ENCODE measurements around the gene DYRK1A.

DYRK1A gene

DNA sequence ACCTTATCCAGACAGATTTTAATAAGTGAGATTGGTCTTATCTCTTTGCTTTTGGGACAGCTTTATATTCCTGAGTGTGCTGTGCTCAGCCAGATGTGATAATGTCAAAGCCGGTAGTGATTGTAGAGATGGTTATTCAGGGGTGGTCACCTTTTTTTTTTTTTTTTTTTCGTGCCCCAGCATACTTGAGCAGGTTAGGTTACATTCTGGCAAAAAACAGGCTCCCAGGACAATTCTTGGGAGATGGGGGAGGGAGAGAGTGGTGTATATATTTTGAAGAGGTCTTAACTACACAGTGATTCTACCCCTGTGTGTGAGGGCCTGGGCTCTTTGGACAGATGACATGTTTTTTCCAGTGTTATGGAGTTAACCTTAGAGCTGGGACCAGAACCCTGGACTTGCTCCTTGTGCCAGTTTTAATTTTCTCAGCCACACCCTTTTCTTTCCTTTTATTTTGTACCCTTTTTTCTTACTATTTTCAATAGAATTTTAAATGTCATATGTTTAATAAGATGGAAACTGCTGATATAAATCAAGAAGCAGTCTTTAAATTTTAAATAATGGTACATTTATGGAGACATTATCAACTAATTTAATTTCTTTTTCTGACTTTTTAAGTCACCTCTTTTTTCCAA, 88.4 kb downstream of the DYRK1A start:
- Mint-ChIP-seq H3K27ac (ENCODE audit: low read depth) (peak overlapping the region; percentile 13), H3K9me3 (no peaks in the 10 kb centered on the region), H3K4me3 (no peak overlapping the region), H3K27me3 (no peaks in the 10 kb centered on the region), H3K36me3 (ENCODE audit: insufficient read depth) (peaks cover 6% of the 10 kb centered on the region), H3K4me1 (peaks cover 80% of the 10 kb centered on the region)
- ATAC-seq (replicated peaks; ENCODE audit: extremely low read depth, poor library complexity, severe bottlenecking) = no peak
- DNase-seq (ENCODE audit: low spot score in 2 of 2) = no peak

GRCh38 chr21:37455504-37455911, 88.9 kb downstream of the DYRK1A start:
- no peak overlapping the region for H3K4me3 Mint-ChIP-seq
- peak overlapping the region; percentile 13 for H3K27ac Mint-ChIP-seq (ENCODE audit: low read depth)
- ATAC-seq (replicated peaks; ENCODE audit: extremely low read depth, poor library complexity, severe bottlenecking) (no peak), DNase-seq (ENCODE audit: low spot score in 2 of 2) (no peak)
- H3K36me3 Mint-ChIP-seq (ENCODE audit: insufficient read depth) = peaks cover 4% of the 10 kb centered on the region
- no peaks in the 10 kb centered on the region for H3K9me3 Mint-ChIP-seq
- H3K27me3 Mint-ChIP-seq = no peaks in the 10 kb centered on the region
- peaks cover 79% of the 10 kb centered on the region for H3K4me1 Mint-ChIP-seq

GRCh38 chr21:37458669-37459276, 92.2 kb downstream of the DYRK1A start:
- DNase-seq (ENCODE audit: low spot score in 2 of 2) = no peak
- H3K27ac Mint-ChIP-seq (ENCODE audit: low read depth) = peak overlapping the region; percentile 50
- peaks cover 85% of the 10 kb centered on the region for H3K4me1 Mint-ChIP-seq
- no peaks in the 10 kb centered on the region for H3K9me3 Mint-ChIP-seq
- H3K4me3 Mint-ChIP-seq = no peak overlapping the region
- ATAC-seq (replicated peaks; ENCODE audit: extremely low read depth, poor library complexity, severe bottlenecking) = no peak
- H3K36me3 Mint-ChIP-seq (ENCODE audit: insufficient read depth) = peaks cover 6% of the 10 kb centered on the region
- no peaks in the 10 kb centered on the region for H3K27me3 Mint-ChIP-seq

GRCh38 chr21:37459575-37459974, 93.0 kb downstream of the DYRK1A start:
- no peak for ATAC-seq (replicated peaks; ENCODE audit: extremely low read depth, poor library complexity, severe bottlenecking)
- no peak overlapping the region for H3K4me3 Mint-ChIP-seq
- no peaks in the 10 kb centered on the region for H3K9me3 Mint-ChIP-seq
- no peaks in the 10 kb centered on the region for H3K27me3 Mint-ChIP-seq
- no peak overlapping the region for H3K27ac Mint-ChIP-seq (ENCODE audit: low read depth)
- DNase-seq (ENCODE audit: low spot score in 2 of 2) = no peak
- H3K4me1 Mint-ChIP-seq = peaks cover 85% of the 10 kb centered on the region
- peaks cover 6% of the 10 kb centered on the region for H3K36me3 Mint-ChIP-seq (ENCODE audit: insufficient read depth)

DNA sequence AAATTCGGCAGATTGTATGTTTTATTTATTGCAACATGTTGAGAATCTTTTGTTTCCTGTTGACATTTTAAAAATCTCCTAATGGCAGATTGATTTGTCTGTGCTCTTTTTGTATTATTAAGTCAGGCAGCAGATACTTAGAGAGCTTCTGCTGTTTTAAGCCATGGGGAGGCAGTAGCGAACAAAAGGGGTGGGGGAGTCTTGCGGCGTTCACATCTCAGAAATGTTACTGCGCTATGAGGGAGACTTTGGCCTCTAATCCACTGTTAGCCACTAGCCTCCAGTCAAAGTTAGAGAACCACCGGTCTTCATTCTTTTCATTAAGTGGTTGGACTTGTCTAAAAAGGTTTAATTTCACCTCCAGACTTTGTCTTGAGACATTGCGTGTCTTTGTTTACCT, 93.6 kb downstream of the DYRK1A start:
- no peak for ATAC-seq (replicated peaks; ENCODE audit: extremely low read depth, poor library complexity, severe bottlenecking)
- Mint-ChIP-seq H3K27ac (ENCODE audit: low read depth) (no peak overlapping the region), H3K4me1 (peaks cover 78% of the 10 kb centered on the region), H3K4me3 (no peak overlapping the region), H3K27me3 (no peaks in the 10 kb centered on the region), H3K36me3 (ENCODE audit: insufficient read depth) (peaks cover 6% of the 10 kb centered on the region), H3K9me3 (no peaks in the 10 kb centered on the region)
- no peak for DNase-seq (ENCODE audit: low spot score in 2 of 2)

DNA sequence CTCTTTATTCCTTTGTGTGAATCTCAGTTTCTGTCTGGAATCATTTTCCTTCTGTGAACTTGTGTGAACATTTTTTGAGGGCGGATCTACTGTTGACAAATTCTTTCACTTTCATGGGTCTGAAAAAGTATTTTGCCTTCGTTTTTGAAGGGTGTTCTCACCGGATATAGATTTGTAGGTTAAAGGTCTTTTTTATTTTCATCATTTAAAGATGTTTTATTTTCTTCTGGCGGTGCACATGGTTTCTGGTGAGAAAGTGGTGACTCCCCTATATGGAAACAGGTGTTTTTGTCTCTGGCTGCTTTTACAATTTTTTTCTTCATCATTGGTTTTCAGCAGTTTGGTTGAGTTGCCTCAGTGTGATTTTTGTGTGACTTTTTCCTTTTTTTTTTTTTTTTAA, 94.9 kb downstream of the DYRK1A start:
- peak overlapping the region; percentile 63 for H3K4me3 Mint-ChIP-seq
- H3K27me3 Mint-ChIP-seq = no peaks in the 10 kb centered on the region
- ATAC-seq (replicated peaks; ENCODE audit: extremely low read depth, poor library complexity, severe bottlenecking) (peak; percentile 64), DNase-seq (ENCODE audit: low spot score in 2 of 2) (no peak)
- peaks cover 73% of the 10 kb centered on the region for H3K4me1 Mint-ChIP-seq
- H3K9me3 Mint-ChIP-seq = no peaks in the 10 kb centered on the region
- peak overlapping the region; percentile 74 for H3K27ac Mint-ChIP-seq (ENCODE audit: low read depth)
- peaks cover 6% of the 10 kb centered on the region for H3K36me3 Mint-ChIP-seq (ENCODE audit: insufficient read depth)

GRCh38 chr21:37462087-37462861, 95.7 kb downstream of the DYRK1A start:
- Mint-ChIP-seq H3K36me3 (ENCODE audit: insufficient read depth) (peaks cover 6% of the 10 kb centered on the region), H3K4me1 (peaks cover 73% of the 10 kb centered on the region), H3K27me3 (no peaks in the 10 kb centered on the region), H3K27ac (ENCODE audit: low read depth) (peak overlapping the region; percentile 74), H3K9me3 (no peaks in the 10 kb centered on the region), H3K4me3 (peak overlapping the region; percentile 63)
- ATAC-seq (replicated peaks; ENCODE audit: extremely low read depth, poor library complexity, severe bottlenecking) = no peak
- DNase-seq (ENCODE audit: low spot score in 2 of 2) = no peak

DNA sequence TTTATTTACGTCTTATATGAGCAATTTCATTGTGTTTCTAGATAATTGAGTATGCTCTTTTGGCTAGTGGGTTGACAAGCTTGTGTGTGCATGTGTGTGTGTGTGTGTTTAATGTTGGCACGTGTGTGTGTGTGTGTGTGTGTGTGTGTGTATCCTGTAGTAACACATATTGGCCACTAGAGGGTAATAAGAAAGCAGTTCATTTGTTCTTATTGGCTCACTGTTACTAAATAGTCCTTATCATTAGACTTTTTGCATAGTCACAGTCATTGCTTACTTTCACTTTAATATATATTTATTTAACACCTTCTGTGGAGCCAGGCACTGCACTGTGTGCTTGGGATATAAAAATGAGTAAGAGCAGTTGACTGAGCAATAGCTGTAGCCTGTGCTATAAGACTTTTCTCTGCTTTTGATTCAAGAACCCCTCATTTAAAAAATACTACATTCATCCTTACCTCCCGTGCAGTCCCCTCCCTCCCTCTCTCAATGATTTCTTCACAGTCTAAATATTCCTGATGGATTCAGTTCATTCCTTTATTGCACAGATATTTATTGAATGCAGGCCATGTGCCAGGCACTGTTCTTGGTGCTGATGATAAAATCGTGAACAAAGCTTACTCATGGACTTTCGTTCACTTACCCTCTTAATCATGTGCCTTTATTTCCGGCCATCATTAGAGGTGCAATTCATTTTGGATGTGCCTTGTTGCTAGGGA, 96.7 kb downstream of the DYRK1A start:
- ATAC-seq (replicated peaks; ENCODE audit: extremely low read depth, poor library complexity, severe bottlenecking) (peak; percentile 61), DNase-seq (ENCODE audit: low spot score in 2 of 2) (no peak)
- Mint-ChIP-seq H3K36me3 (ENCODE audit: insufficient read depth) (peaks cover 11% of the 10 kb centered on the region), H3K4me1 (peaks cover 74% of the 10 kb centered on the region), H3K9me3 (no peaks in the 10 kb centered on the region), H3K4me3 (peak overlapping the region; percentile 63), H3K27me3 (no peaks in the 10 kb centered on the region), H3K27ac (ENCODE audit: low read depth) (peak overlapping the region; percentile 74)

DNA sequence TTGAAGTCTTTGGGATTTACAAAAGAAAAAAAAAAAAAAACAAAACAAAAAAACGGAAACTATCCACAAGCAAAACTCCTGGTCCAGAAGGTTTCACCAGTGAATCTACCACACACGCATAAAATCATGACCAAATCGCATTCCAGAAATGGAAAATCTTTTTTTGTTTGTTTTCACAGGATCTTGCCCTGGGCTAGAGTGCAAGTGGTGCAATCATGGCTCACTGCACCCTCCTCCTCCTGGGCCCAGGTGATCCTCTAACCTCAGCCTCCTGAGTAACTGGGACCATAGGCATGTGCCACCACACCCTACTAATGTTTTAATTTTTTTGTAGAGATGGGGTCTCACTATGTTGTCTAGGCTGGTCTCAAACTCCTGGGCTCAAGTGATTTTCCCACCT, 100.5 kb downstream of the DYRK1A start:
- Mint-ChIP-seq H3K27ac (ENCODE audit: low read depth) (no peak overlapping the region), H3K27me3 (no peaks in the 10 kb centered on the region), H3K4me1 (peaks cover 79% of the 10 kb centered on the region), H3K36me3 (ENCODE audit: insufficient read depth) (peaks cover 17% of the 10 kb centered on the region), H3K9me3 (no peaks in the 10 kb centered on the region), H3K4me3 (no peak overlapping the region)
- DNase-seq (ENCODE audit: low spot score in 2 of 2) (no peak), ATAC-seq (replicated peaks; ENCODE audit: extremely low read depth, poor library complexity, severe bottlenecking) (no peak)

GRCh38 chr21:37468909-37469308, 102.3 kb downstream of the DYRK1A start:
- H3K27me3 Mint-ChIP-seq = no peaks in the 10 kb centered on the region
- DNase-seq (ENCODE audit: low spot score in 2 of 2) (no peak), ATAC-seq (replicated peaks; ENCODE audit: extremely low read depth, poor library complexity, severe bottlenecking) (no peak)
- no peaks in the 10 kb centered on the region for H3K9me3 Mint-ChIP-seq
- peaks cover 17% of the 10 kb centered on the region for H3K36me3 Mint-ChIP-seq (ENCODE audit: insufficient read depth)
- no peak overlapping the region for H3K4me3 Mint-ChIP-seq
- H3K27ac Mint-ChIP-seq (ENCODE audit: low read depth) = no peak overlapping the region
- peaks cover 66% of the 10 kb centered on the region for H3K4me1 Mint-ChIP-seq

- peaks cover 64% of the 10 kb centered on the region for H3K4me1 Mint-ChIP-seq
- H3K27ac Mint-ChIP-seq (ENCODE audit: low read depth) = no peak overlapping the region
These were observed 102.9 kb downstream of the DYRK1A start for GRCh38 chr21:37469441-37469840.

GRCh38 chr21:37472581-37472980, 106.0 kb downstream of the DYRK1A start:
- H3K4me3 Mint-ChIP-seq = no peak overlapping the region
- no peaks in the 10 kb centered on the region for H3K27me3 Mint-ChIP-seq
- peaks cover 76% of the 10 kb centered on the region for H3K4me1 Mint-ChIP-seq
- no peaks in the 10 kb centered on the region for H3K9me3 Mint-ChIP-seq
- ATAC-seq (replicated peaks; ENCODE audit: extremely low read depth, poor library complexity, severe bottlenecking) (no peak), DNase-seq (ENCODE audit: low spot score in 2 of 2) (no peak)
- no peak overlapping the region for H3K27ac Mint-ChIP-seq (ENCODE audit: low read depth)
- peaks cover 21% of the 10 kb centered on the region for H3K36me3 Mint-ChIP-seq (ENCODE audit: insufficient read depth)

More at GRCh38 chr21:37469441-37469840, 102.9 kb downstream of the DYRK1A start:
- DNase-seq (ENCODE audit: low spot score in 2 of 2) (no peak), ATAC-seq (replicated peaks; ENCODE audit: extremely low read depth, poor library complexity, severe bottlenecking) (no peak)
- H3K36me3 Mint-ChIP-seq (ENCODE audit: insufficient read depth) = peaks cover 18% of the 10 kb centered on the region
- H3K27me3 Mint-ChIP-seq = no peaks in the 10 kb centered on the region
- H3K4me3 Mint-ChIP-seq = no peak overlapping the region
- no peaks in the 10 kb centered on the region for H3K9me3 Mint-ChIP-seq
